ENCODE results near the gene OSBPL10.

The OSBPL10 gene

GRCh38 chr3:31654998-31655397, 326.1 kb downstream of the OSBPL10 start:
- ChIA-PET CTCF (no interaction called here), POLR2A (no interaction called here)
- DNase-seq (ENCODE audit: low read depth, low spot score), result no peak
- no peak for TF ChIP-seq CTCF (IDR thresholded peaks at IDR 0.05; ENCODE audit: insufficient read depth, low read length, missing control alignments)
- no peak overlapping the region for H3K4me3 ChIP-seq (ENCODE audit: low read depth, low read length)

GRCh38 chr3:31653464-31653863, 327.6 kb downstream of the OSBPL10 start:
- H3K4me3 ChIP-seq (ENCODE audit: low read depth, low read length), result no peak overlapping the region
- DNase-seq (ENCODE audit: low read depth, low spot score), result no peak
- TF ChIP-seq CTCF (IDR thresholded peaks at IDR 0.05; ENCODE audit: insufficient read depth, low read length, missing control alignments), result no peak
- POLR2A ChIA-PET, result no interaction called here
- CTCF ChIA-PET, result no interaction called here

DNA sequence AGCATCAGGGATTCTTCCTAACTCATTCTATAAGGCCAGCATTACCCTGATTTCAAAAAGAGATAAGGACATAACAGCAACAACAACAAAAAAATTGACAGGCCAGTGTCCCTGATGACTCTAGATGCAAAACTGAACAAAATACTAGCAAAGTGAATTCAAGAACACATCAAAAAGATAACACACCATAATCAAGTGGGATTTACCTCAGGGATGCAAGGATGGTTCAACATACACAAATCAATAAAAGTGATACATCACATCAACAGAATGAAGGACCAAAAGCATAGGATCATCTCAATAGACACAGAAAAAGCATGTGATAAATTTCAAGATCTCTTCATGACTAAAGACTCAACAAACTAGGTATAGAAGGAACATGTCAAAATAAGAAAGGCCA, 328.8 kb downstream of the OSBPL10 start:
- no peak for DNase-seq (ENCODE audit: low read depth, low spot score)
- ChIA-PET POLR2A (no interaction called here), CTCF (no interaction called here)
- TF ChIP-seq CTCF (IDR thresholded peaks at IDR 0.05; ENCODE audit: insufficient read depth, low read length, missing control alignments), result no peak
- no peak overlapping the region for H3K4me3 ChIP-seq (ENCODE audit: low read depth, low read length)

- no peak for DNase-seq (ENCODE audit: low read depth, low spot score)
- TF ChIP-seq CTCF (IDR thresholded peaks at IDR 0.05; ENCODE audit: insufficient read depth, low read length, missing control alignments), result no peak
- no peak overlapping the region for H3K4me3 ChIP-seq (ENCODE audit: low read depth, low read length)
- POLR2A ChIA-PET, result no interaction called here
- CTCF ChIA-PET, result no interaction called here
Measured at GRCh38 chr3:31648286-31648968, 332.6 kb downstream of the OSBPL10 start.

DNA sequence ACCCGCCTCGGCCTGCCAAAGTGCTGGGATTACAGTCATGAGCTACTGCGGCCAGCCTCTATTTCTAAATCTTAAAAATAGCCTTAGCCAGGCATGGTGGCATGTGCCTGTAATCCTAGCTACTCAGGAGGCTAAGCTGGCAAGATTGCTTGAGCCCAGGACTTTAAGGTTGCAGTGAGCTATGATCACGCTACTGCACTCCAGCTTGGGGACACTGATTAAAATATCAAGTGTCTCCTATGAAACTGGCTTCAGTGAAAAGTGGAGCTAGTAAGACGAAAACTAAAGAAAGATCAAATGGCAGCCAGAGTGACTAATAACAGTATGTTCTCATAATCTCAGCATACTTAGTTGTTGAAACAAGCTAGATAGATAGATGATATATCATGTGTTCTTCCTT, 335.8 kb downstream of the OSBPL10 start:
- no peak for DNase-seq (ENCODE audit: low read depth, low spot score)
- CTCF ChIA-PET, result no interaction called here
- H3K4me3 ChIP-seq (ENCODE audit: low read depth, low read length), result no peak overlapping the region
- TF ChIP-seq CTCF (IDR thresholded peaks at IDR 0.05; ENCODE audit: insufficient read depth, low read length, missing control alignments), result no peak
- POLR2A ChIA-PET, result interaction anchor here (0.7 kb wide), 1 partner anchor 21 kb away, joined by 4 read pairs; no protein-coding TSS in a partner anchor

DNA sequence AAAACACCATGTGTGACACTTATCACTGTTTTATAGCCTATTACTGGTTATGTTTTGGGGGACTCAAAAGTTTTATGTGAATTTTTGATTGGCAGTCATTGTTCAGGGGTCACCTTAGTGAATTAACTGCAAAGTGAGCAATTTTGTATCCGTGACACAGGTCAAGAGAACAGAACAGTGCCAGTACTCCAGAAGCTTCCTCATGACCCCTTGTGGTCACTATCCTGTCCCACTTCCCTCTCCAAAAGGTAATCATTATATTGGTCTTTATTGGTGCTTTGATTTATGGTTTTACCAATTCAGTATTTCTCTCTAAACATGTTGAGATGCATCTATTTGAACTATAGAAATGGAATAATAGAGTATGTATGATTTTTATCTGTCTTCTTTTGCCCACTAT, 341.2 kb downstream of the OSBPL10 start:
- ChIA-PET POLR2A (interaction anchor here (1.0 kb wide), 1 partner anchor 107 kb away, joined by 4 read pairs; the partner anchor contains the start of gene STT3B), CTCF (interaction anchor here (1.4 kb wide), 1 partner anchor 27 kb away, joined by 4 read pairs; no protein-coding TSS in a partner anchor)
- TF ChIP-seq CTCF (IDR thresholded peaks at IDR 0.05; ENCODE audit: insufficient read depth, low read length, missing control alignments), result no peak
- H3K4me3 ChIP-seq (ENCODE audit: low read depth, low read length), result no peak overlapping the region
- DNase-seq (ENCODE audit: low read depth, low spot score), result no peak
